Karpas-422 (cell line): Measurements from ENCODE around the gene DDIAS. TPM values are rescaled to one million over a fixed set of nuclear protein-coding genes. Genes with fewer than 3 reads are reported as not detected.
A peak's percentile ranks its signal among the peaks of the same experiment; 100 is the strongest.
"Not testable (repeated sequence)": the region's sequence is repeated elsewhere in the genome, so short reads cannot be mapped to it uniquely, and the experiment has no call there.

ENCODE experiments used
- DNase-seq: peaks from one replicate; pipeline ENCODE4 v3.0.0-alpha.2; 2015
- H2AFZ ChIP-seq: fragments of 200-600 bp; sonication (generic); 2 replicates; pipeline ENCODE4 v1.6.1; 2014; ENCODE audit warnings: antibody characterized with exemption, low read length, mixed read lengths
- H3K27ac ChIP-seq: fragments of 200-600 bp; sonication (generic); 2 replicates; pipeline ENCODE4 v1.5.1; 2014; ENCODE audit warnings: mild to moderate bottlenecking, low read length, moderate library complexity
- H3K27me3 ChIP-seq: fragments of 200-600 bp; sonication (generic); 2 replicates; pipeline ENCODE4 v1.6.1; 2014; ENCODE audit warnings: low read length, mixed read lengths
- H3K36me3 ChIP-seq: fragments of 200-600 bp; sonication (generic); 2 replicates; pipeline ENCODE4 v1.6.1; 2014; ENCODE audit warnings: low read length, mixed read lengths; ENCODE audit not compliant: insufficient read depth
- H3K4me1 ChIP-seq: fragments of 200-600 bp; sonication (generic); 2 replicates; pipeline ENCODE4 v1.6.1; 2014; ENCODE audit warnings: mild to moderate bottlenecking, low read length, mixed read lengths
- H3K4me2 ChIP-seq: fragments of 200-600 bp; sonication (generic); 2 replicates; pipeline ENCODE4 v1.6.1; 2014; ENCODE audit warnings: low read length, low read depth, mild to moderate bottlenecking; ENCODE audit not compliant: poor library complexity, severe bottlenecking
- H3K4me3 ChIP-seq: fragments of 200-600 bp; sonication (generic); 2 replicates; pipeline ENCODE4 v1.5.1; 2014; ENCODE audit warnings: mild to moderate bottlenecking, antibody characterized with exemption, low read length, mixed read lengths
- H3K79me2 ChIP-seq: fragments of 200-600 bp; sonication (generic); 2 replicates; pipeline ENCODE4 v1.6.1; 2014; ENCODE audit warnings: mild to moderate bottlenecking, low read length, mixed read lengths
- H3K9ac ChIP-seq: fragments of 200-600 bp; sonication (generic); 2 replicates; pipeline ENCODE4 v1.6.0; 2014; ENCODE audit warnings: low read length
- H3K9me2 ChIP-seq: fragments of 200-600 bp; sonication (generic), shearing (Covaris generic); replicated peaks from 2 replicates; pipeline ENCODE4 v1.6.0; 2014; ENCODE audit warnings: mild to moderate bottlenecking, low read length, moderate library complexity; ENCODE audit not compliant: insufficient read depth
- H3K9me3 ChIP-seq: fragments of 300-700, 200-600 bp; sonication (generic); 2 replicates; pipeline ENCODE4 v1.6.1; 2014; ENCODE audit warnings: low read length, mixed read lengths
- H4K20me1 ChIP-seq: fragments of 200-600 bp; sonication (generic); 2 replicates; pipeline ENCODE4 v1.6.1; 2014; ENCODE audit warnings: mild to moderate bottlenecking, antibody characterized with exemption, low read length, low read depth; ENCODE audit not compliant: insufficient read depth
- total RNA-seq: library from RNA; depleted of rRNA; stranded (reverse); fragments of >200 nt; shearing (Covaris generic); gene quantifications from 2 replicates; pipeline ENCODE4 v1.2.3, GENCODE V29; 2014; ENCODE audit warnings: low replicate concordance

DDIAS gene
- total RNA-seq, 1 experiment from 2014 or later: 26.8 TPM

GRCh38 chr11:82949352-82949751 lies 47.8 kb downstream of the DDIAS start:
- Histone ChIP-seq H3K9ac (no peak overlapping the region), H3K9me2 (no peaks in the 10 kb centered on the region), H3K79me2 (no peaks in the 10 kb centered on the region), H2AFZ (no peak overlapping the region), H3K4me1 (peaks cover 37% of the 10 kb centered on the region), H3K36me3 (no peaks in the 10 kb centered on the region), H4K20me1 (no peaks in the 10 kb centered on the region), H3K9me3 (no peaks in the 10 kb centered on the region), H3K4me2 (no peak overlapping the region), H3K27me3 (no peaks in the 10 kb centered on the region), H3K27ac (no peak overlapping the region), H3K4me3 (no peak overlapping the region)
- no peak for DNase-seq

- not testable (repeated sequence) for H3K9me2 ChIP-seq, DNase-seq, H2AFZ ChIP-seq, H3K27me3 ChIP-seq, H3K9me3 ChIP-seq, H3K4me2 ChIP-seq, H3K4me3 ChIP-seq, H3K9ac ChIP-seq, H3K79me2 ChIP-seq, H3K27ac ChIP-seq, H4K20me1 ChIP-seq, H3K36me3 ChIP-seq
- H3K4me1 ChIP-seq: peaks cover 34% of the 10 kb centered on the region
Measured at GRCh38 chr11:82950502-82950901, 49.0 kb downstream of the DDIAS start.

GRCh38 chr11:82955736-82956453 lies 54.4 kb downstream of the DDIAS start:
- H3K9ac ChIP-seq, H3K4me2 ChIP-seq, H3K4me3 ChIP-seq, H3K9me2 ChIP-seq, H2AFZ ChIP-seq, H3K9me3 ChIP-seq, H3K27ac ChIP-seq, H3K27me3 ChIP-seq, DNase-seq, H3K36me3 ChIP-seq, H3K79me2 ChIP-seq, H4K20me1 ChIP-seq: not testable (repeated sequence)
- peaks cover 24% of the 10 kb centered on the region for H3K4me1 ChIP-seq

GRCh38 chr11:82959987-82960778 lies 58.6 kb downstream of the DDIAS start:
- DNase-seq: peak; percentile 68
- H3K9me2 ChIP-seq: no peaks in the 10 kb centered on the region
- no peaks in the 10 kb centered on the region for H3K27me3 ChIP-seq
- peak overlapping the region; percentile 29 for H3K4me3 ChIP-seq
- no peaks in the 10 kb centered on the region; the same call in 1 of the 2 replicates for H3K9me3 ChIP-seq
- H3K36me3 ChIP-seq: no peaks in the 10 kb centered on the region
- no peaks in the 10 kb centered on the region for H3K79me2 ChIP-seq
- peak overlapping the region; percentile 47 for H3K9ac ChIP-seq
- no peaks in the 10 kb centered on the region for H4K20me1 ChIP-seq
- peak overlapping the region; percentile 65 for H3K4me2 ChIP-seq
- peaks cover 25% of the 10 kb centered on the region for H3K4me1 ChIP-seq
- peak overlapping the region; percentile 30 for H2AFZ ChIP-seq
- H3K27ac ChIP-seq: peak overlapping the region; percentile 57

- Histone ChIP-seq H3K9me2 (no peaks in the 10 kb centered on the region), H4K20me1 (no peaks in the 10 kb centered on the region), H3K4me1 (peaks cover 23% of the 10 kb centered on the region), H3K79me2 (no peaks in the 10 kb centered on the region), H3K27ac (peak overlapping the region; percentile 57), H3K27me3 (no peaks in the 10 kb centered on the region), H3K9ac (peak overlapping the region; percentile 47; the same call in 1 of the 2 replicates), H3K9me3 (no peaks in the 10 kb centered on the region; the same call in 1 of the 2 replicates), H2AFZ (peak overlapping the region; percentile 30), H3K36me3 (no peaks in the 10 kb centered on the region), H3K4me2 (peak overlapping the region; percentile 65), H3K4me3 (no peak overlapping the region)
- DNase-seq: no peak
Measured at GRCh38 chr11:82960779-82961143, 59.2 kb downstream of the DDIAS start.

GRCh38 chr11:82962021-82962420 lies 60.5 kb downstream of the DDIAS start:
- not testable (repeated sequence) for H4K20me1 ChIP-seq, H3K27ac ChIP-seq, H3K9me3 ChIP-seq

GRCh38 chr11:82967381-82967780 lies 65.8 kb downstream of the DDIAS start:
- no peaks in the 10 kb centered on the region for H3K36me3 ChIP-seq
- no peak overlapping the region for H3K9ac ChIP-seq
- no peak overlapping the region for H3K27ac ChIP-seq
- no peak for DNase-seq
- H3K9me3 ChIP-seq: no peaks in the 10 kb centered on the region; the same call in 1 of the 2 replicates
- H3K9me2 ChIP-seq: no peaks in the 10 kb centered on the region
- peaks cover 17% of the 10 kb centered on the region for H3K4me1 ChIP-seq
- no peak overlapping the region for H3K4me3 ChIP-seq
- no peaks in the 10 kb centered on the region for H3K27me3 ChIP-seq
- H4K20me1 ChIP-seq: no peaks in the 10 kb centered on the region
- no peak overlapping the region for H3K4me2 ChIP-seq
- H3K79me2 ChIP-seq: no peaks in the 10 kb centered on the region
- H2AFZ ChIP-seq: no peak overlapping the region

More at GRCh38 chr11:82962021-82962420, 60.5 kb downstream of the DDIAS start:
- not testable (repeated sequence) for H3K4me2 ChIP-seq, DNase-seq, H3K27me3 ChIP-seq, H3K9ac ChIP-seq, H3K79me2 ChIP-seq, H2AFZ ChIP-seq, H3K9me2 ChIP-seq, H3K4me3 ChIP-seq, H3K36me3 ChIP-seq
- peaks cover 21% of the 10 kb centered on the region for H3K4me1 ChIP-seq

GRCh38 chr11:82969811-82970210 lies 68.3 kb downstream of the DDIAS start:
- H3K4me2 ChIP-seq: peak overlapping the region; percentile 13

More at GRCh38 chr11:82969811-82970210, 68.3 kb downstream of the DDIAS start:
- Histone ChIP-seq H3K9me2 (no peaks in the 10 kb centered on the region), H4K20me1 (no peaks in the 10 kb centered on the region), H2AFZ (0 out of 2 replicates have a peak overlapping the region, but pooled peaks have one; percentile 11), H3K27me3 (no peaks in the 10 kb centered on the region), H3K27ac (peak overlapping the region; percentile 64), H3K9ac (no peak overlapping the region), H3K36me3 (no peaks in the 10 kb centered on the region), H3K4me3 (no peak overlapping the region), H3K9me3 (no peaks in the 10 kb centered on the region), H3K79me2 (no peaks in the 10 kb centered on the region), H3K4me1 (peaks cover 13% of the 10 kb centered on the region)
- peak; percentile 63 for DNase-seq
